HepG2 (cell line): Measurements from ENCODE around the gene MRNIP. TPM values are rescaled to one million over a fixed set of nuclear protein-coding genes. Genes with fewer than 3 reads are reported as not detected.
A peak's percentile ranks its signal among the peaks of the same experiment; 100 is the strongest.

Experiments
- CBFB ChIP-seq: sonication (generic); formaldehyde crosslinking; IDR thresholded peaks from 2 replicates; pipeline ENCODE4 v1.4.0; 2020; ENCODE audit warnings: missing genetic modification reagents
- FOXC1 ChIP-seq: sonication (generic); formaldehyde crosslinking; IDR thresholded peaks from 2 replicates; pipeline ENCODE4 v1.8.0; 2022; ENCODE audit warnings: mild to moderate bottlenecking, missing genetic modification reagents, borderline replicate concordance
- HMG20B ChIP-seq: conservative IDR thresholded peaks from 2 replicates; pipeline ENCODE4 v1.6.1; 2016; ENCODE audit warnings: missing genetic modification reagents, missing compliant biosample characterization
- KDM5B ChIP-seq: sonication (generic); formaldehyde crosslinking; IDR thresholded peaks from 2 replicates; pipeline ENCODE4 v1.4.0; 2020; ENCODE audit warnings: missing genetic modification reagents, mild to moderate bottlenecking, borderline replicate concordance
- PHF20 ChIP-seq: sonication (generic); formaldehyde crosslinking; IDR thresholded peaks from 2 replicates; pipeline ENCODE4 v1.5.0; 2020; ENCODE audit warnings: mild to moderate bottlenecking, missing genetic modification reagents
- PITX1 ChIP-seq: sonication (generic); formaldehyde crosslinking; IDR thresholded peaks from 2 replicates; pipeline ENCODE4 v1.5.1; 2020; ENCODE audit warnings: mild to moderate bottlenecking, missing genetic modification reagents
- POLR2G ChIP-seq: fragments of 200-400 bp; formaldehyde crosslinking; IDR thresholded peaks from 2 replicates; pipeline ENCODE4 v1.6.1; 2018; ENCODE audit warnings: mild to moderate bottlenecking, low read depth, low read length, moderate library complexity
- SNAI1 ChIP-seq: sonication (generic); formaldehyde crosslinking; IDR thresholded peaks from 2 replicates; pipeline ENCODE4 v1.5.0; 2020; ENCODE audit warnings: mild to moderate bottlenecking, missing genetic modification reagents, borderline replicate concordance
- ZNF101 ChIP-seq: sonication (generic); formaldehyde crosslinking; IDR thresholded peaks from 2 replicates; pipeline ENCODE4 v1.4.0; 2020; ENCODE audit warnings: mild to moderate bottlenecking, low read depth, missing genetic modification reagents, borderline replicate concordance
- ZNF207 ChIP-seq: fragments of 450-650 bp; IDR thresholded peaks from 2 replicates; pipeline ENCODE4 v1.6.1; 2016; ENCODE audit warnings: antibody characterized with exemption, borderline replicate concordance
- ZNF350 ChIP-seq: sonication (generic); formaldehyde crosslinking; IDR thresholded peaks from 2 replicates; pipeline ENCODE4 v1.4.0; 2020; ENCODE audit warnings: mild to moderate bottlenecking, low read depth, missing genetic modification reagents, borderline replicate concordance
- ZNF543 ChIP-seq: sonication (generic); formaldehyde crosslinking; IDR thresholded peaks from 2 replicates; pipeline ENCODE4 v1.4.0; 2020; ENCODE audit warnings: mild to moderate bottlenecking, missing genetic modification reagents
- ZNF746 ChIP-seq: sonication (generic); formaldehyde crosslinking; IDR thresholded peaks from 2 replicates; pipeline ENCODE4 v1.8.0; 2022; ENCODE audit warnings: mild to moderate bottlenecking, missing genetic modification reagents
- ZNF781 ChIP-seq: sonication (generic); formaldehyde crosslinking; IDR thresholded peaks from 2 replicates; pipeline ENCODE4 v1.5.1; 2020; ENCODE audit warnings: borderline replicate concordance, mild to moderate bottlenecking, missing genetic modification reagents; ENCODE audit errors: not compliant biosample characterization
- polyA plus RNA-seq, 8 experiments: library from polyadenylated mRNA; depleted of rRNA in 3 of 8; stranded (reverse) in 7 of 8; unstranded in 1 of 8; fragments of >200 nt; fragmentation: Illumina TruSeq in 4 of 8; extraction: Trizol in 4 of 8; gene quantifications; 2 replicates each; pipeline versions ENCODE4 v1.2.1 to v1.2.3, GENCODE V29; 2011 to 2016; ENCODE audit warnings: low read depth in 4 of 8, missing spikeins in 1 of 8, mixed read lengths in 1 of 8; ENCODE audit not compliant: insufficient read depth in 1 of 8
- total RNA-seq, 5 experiments: library from RNA; depleted of rRNA; stranded (reverse); fragments of >200 nt; fragmentation: Illumina TruSeq; extraction: Trizol; gene quantifications; 2 replicates each; pipeline ENCODE4 v1.2.3, GENCODE V29; 2016; ENCODE audit warnings: low read depth in 1 of 5
- TF ChIP-seq, protein P1 (sequence below): sonication (generic); formaldehyde crosslinking; IDR thresholded peaks from 2 replicates; pipeline ENCODE4 v1.4.0; 2020; ENCODE audit warnings: missing genetic modification reagents
- TF ChIP-seq, protein P2 (sequence below): sonication (generic); formaldehyde crosslinking; IDR thresholded peaks from 2 replicates; pipeline ENCODE4 v1.4.0; 2020; ENCODE audit warnings: missing genetic modification reagents
- TF ChIP-seq, protein P3 (sequence below): sonication (generic); formaldehyde crosslinking; IDR thresholded peaks from 2 replicates; pipeline ENCODE4 v1.4.0; 2020; ENCODE audit warnings: missing genetic modification reagents

The MRNIP gene
- total and polyA plus RNA-seq, 2 of the 13 experiments (the other 11 are each of a cell fraction or from before 2014, with no cell fraction given), result 15.5 to 34.1 TPM

DNA sequence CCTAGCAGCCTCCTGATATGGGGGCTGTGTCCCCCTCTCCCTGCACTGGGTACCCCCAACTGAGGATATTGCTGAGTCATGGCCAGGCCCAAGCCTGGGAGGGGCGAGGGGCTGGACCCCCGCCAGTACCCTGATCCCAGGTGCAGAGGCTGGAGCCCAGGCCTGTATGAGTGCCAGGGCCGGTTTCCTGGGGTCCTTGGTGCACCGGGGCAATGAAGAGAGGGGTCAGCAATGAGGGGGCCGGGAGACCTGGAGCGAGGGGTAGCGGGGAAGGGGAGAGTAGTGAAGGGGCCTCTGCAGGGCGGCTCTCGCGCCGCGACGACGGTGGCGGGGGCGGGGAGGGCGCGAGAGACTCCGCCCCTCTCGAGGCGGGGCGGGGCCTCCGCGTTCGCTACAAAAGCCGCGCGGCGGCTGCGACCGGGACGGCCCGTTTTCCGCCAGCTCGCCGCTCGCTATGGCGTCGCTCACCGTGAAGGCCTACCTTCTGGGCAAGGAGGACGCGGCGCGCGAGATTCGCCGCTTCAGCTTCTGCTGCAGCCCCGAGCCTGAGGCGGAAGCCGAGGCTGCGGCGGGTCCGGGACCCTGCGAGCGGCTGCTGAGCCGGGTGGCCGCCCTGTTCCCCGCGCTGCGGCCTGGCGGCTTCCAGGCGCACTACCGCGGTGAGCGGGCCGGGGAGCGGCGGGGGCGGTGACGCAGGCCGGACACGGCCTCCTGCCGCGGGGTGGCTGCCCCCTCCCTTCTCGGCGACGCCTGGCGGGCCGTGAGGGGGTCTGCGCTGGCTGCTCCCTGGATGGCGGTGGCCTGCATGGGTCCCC is 37.9 kb downstream of the MRNIP start, which contains the start of gene SQSTM1 (continued):
- TF ChIP-seq, protein P1, sequence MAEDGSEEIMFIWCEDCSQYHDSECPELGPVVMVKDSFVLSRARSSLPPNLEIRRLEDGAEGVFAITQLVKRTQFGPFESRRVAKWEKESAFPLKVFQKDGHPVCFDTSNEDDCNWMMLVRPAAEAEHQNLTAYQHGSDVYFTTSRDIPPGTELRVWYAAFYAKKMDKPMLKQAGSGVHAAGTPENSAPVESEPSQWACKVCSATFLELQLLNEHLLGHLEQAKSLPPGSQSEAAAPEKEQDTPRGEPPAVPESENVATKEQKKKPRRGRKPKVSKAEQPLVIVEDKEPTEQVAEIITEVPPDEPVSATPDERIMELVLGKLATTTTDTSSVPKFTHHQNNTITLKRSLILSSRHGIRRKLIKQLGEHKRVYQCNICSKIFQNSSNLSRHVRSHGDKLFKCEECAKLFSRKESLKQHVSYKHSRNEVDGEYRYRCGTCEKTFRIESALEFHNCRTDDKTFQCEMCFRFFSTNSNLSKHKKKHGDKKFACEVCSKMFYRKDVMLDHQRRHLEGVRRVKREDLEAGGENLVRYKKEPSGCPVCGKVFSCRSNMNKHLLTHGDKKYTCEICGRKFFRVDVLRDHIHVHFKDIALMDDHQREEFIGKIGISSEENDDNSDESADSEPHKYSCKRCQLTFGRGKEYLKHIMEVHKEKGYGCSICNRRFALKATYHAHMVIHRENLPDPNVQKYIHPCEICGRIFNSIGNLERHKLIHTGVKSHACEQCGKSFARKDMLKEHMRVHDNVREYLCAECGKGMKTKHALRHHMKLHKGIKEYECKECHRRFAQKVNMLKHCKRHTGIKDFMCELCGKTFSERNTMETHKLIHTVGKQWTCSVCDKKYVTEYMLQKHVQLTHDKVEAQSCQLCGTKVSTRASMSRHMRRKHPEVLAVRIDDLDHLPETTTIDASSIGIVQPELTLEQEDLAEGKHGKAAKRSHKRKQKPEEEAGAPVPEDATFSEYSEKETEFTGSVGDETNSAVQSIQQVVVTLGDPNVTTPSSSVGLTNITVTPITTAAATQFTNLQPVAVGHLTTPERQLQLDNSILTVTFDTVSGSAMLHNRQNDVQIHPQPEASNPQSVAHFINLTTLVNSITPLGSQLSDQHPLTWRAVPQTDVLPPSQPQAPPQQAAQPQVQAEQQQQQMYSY, result no peak
- TF ChIP-seq ZNF543 (CRISPR knock-in tag) (no peak), ZNF207 (no peak), PHF20 (CRISPR knock-in tag) (no peak), HMG20B (CRISPR knock-in tag) (no peak), CBFB (no peak), POLR2G (peak; percentile 98), ZNF781 (no peak), ZNF101 (CRISPR knock-in tag) (no peak), FOXC1 (CRISPR knock-in tag) (peak; percentile 63; the same call in 1 of the 2 replicates), ZNF350 (no peak), PITX1 (CRISPR knock-in tag) (no peak), ZNF746 (CRISPR knock-in tag) (no peak), SNAI1 (no peak), KDM5B (peak; percentile 67)
- TF ChIP-seq, protein P2, sequence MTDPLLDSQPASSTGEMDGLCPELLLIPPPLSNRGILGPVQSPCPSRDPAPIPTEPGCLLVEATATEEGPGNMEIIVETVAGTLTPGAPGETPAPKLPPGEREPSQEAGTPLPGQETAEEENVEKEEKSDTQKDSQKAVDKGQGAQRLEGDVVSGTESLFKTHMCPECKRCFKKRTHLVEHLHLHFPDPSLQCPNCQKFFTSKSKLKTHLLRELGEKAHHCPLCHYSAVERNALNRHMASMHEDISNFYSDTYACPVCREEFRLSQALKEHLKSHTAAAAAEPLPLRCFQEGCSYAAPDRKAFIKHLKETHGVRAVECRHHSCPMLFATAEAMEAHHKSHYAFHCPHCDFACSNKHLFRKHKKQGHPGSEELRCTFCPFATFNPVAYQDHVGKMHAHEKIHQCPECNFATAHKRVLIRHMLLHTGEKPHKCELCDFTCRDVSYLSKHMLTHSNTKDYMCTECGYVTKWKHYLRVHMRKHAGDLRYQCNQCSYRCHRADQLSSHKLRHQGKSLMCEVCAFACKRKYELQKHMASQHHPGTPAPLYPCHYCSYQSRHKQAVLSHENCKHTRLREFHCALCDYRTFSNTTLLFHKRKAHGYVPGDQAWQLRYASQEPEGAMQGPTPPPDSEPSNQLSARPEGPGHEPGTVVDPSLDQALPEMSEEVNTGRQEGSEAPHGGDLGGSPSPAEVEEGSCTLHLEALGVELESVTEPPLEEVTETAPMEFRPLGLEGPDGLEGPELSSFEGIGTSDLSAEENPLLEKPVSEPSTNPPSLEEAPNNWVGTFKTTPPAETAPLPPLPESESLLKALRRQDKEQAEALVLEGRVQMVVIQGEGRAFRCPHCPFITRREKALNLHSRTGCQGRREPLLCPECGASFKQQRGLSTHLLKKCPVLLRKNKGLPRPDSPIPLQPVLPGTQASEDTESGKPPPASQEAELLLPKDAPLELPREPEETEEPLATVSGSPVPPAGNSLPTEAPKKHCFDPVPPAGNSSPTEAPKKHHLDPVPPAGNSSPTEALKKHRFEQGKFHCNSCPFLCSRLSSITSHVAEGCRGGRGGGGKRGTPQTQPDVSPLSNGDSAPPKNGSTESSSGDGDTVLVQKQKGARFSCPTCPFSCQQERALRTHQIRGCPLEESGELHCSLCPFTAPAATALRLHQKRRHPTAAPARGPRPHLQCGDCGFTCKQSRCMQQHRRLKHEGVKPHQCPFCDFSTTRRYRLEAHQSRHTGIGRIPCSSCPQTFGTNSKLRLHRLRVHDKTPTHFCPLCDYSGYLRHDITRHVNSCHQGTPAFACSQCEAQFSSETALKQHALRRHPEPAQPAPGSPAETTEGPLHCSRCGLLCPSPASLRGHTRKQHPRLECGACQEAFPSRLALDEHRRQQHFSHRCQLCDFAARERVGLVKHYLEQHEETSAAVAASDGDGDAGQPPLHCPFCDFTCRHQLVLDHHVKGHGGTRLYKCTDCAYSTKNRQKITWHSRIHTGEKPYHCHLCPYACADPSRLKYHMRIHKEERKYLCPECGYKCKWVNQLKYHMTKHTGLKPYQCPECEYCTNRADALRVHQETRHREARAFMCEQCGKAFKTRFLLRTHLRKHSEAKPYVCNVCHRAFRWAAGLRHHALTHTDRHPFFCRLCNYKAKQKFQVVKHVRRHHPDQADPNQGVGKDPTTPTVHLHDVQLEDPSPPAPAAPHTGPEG (CRISPR knock-in tag), result peak; percentile 56
- TF ChIP-seq, protein P3, sequence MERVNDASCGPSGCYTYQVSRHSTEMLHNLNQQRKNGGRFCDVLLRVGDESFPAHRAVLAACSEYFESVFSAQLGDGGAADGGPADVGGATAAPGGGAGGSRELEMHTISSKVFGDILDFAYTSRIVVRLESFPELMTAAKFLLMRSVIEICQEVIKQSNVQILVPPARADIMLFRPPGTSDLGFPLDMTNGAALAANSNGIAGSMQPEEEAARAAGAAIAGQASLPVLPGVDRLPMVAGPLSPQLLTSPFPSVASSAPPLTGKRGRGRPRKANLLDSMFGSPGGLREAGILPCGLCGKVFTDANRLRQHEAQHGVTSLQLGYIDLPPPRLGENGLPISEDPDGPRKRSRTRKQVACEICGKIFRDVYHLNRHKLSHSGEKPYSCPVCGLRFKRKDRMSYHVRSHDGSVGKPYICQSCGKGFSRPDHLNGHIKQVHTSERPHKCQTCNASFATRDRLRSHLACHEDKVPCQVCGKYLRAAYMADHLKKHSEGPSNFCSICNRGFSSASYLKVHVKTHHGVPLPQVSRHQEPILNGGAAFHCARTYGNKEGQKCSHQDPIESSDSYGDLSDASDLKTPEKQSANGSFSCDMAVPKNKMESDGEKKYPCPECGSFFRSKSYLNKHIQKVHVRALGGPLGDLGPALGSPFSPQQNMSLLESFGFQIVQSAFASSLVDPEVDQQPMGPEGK (CRISPR knock-in tag), result peak; percentile 84; the same call in 1 of the 2 replicates
